ENCODE data around the gene PSMG4. TPM values are rescaled to one million over a fixed set of nuclear protein-coding genes. Genes with fewer than 3 reads are reported as not detected.

The PSMG4 gene
- total and polyA plus RNA-seq, 8 donors, result 10.6 to 40.5 (median 17.4) TPM

GRCh38 chr6:3258201-3258600, 546 bp upstream of the PSMG4 start:
- H3K9me3 ChIP-seq, result no peaks in the 10 kb centered on the region
- H3K36me3 ChIP-seq, result no peaks in the 10 kb centered on the region
- H3K27me3 ChIP-seq, result no peaks in the 10 kb centered on the region
- peak overlapping the region in 2 of 4 donors; percentile 66 to 75 for H3K27ac ChIP-seq
- DNase-seq, result peak in 1 of 6 donors; percentile 28
- FAIRE-seq, result no peak
- ATAC-seq, result no peak
- intact Hi-C loops (cut with DNase I), result no loop called here
- H3K4me3 ChIP-seq, result peak overlapping the region; percentile 92 to 99 (median 98)
- peaks cover 0 to 16% (median 7%) of the 10 kb centered on the region in 3 donors for H3K4me1 ChIP-seq
- WGBS, 2 donors, result 43 to 47% methylated on average over 12 of the region's 12 CpGs
- no peak for TF ChIP-seq CTCF (IDR thresholded peaks at IDR 0.05)

GRCh38 chr6:3259491-3259958, 778 bp downstream of the PSMG4 start:
- FAIRE-seq (no peak), DNase-seq (peak in 4 of 6 donors; percentile 46 to 73 (median 60)), ATAC-seq (peak; percentile 27 to 51 (median 34))
- H3K9me3 ChIP-seq, result no peaks in the 10 kb centered on the region
- peak overlapping the region; percentile 49 to 75 (median 64) for H3K27ac ChIP-seq
- peaks cover 0 to 16% (median 7%) of the 10 kb centered on the region in 3 donors for H3K4me1 ChIP-seq
- no peaks in the 10 kb centered on the region for H3K27me3 ChIP-seq
- TF ChIP-seq CTCF (IDR thresholded peaks at IDR 0.05), result no peak
- intact Hi-C loops (cut with DNase I), result no loop called here
- 0% methylated on average over 21 of the region's 21 CpGs for WGBS, 2 donors
- H3K36me3 ChIP-seq, result peaks cover 0 to 6% (median 5%) of the 10 kb centered on the region in 3 donors
- H3K4me3 ChIP-seq, result peak overlapping the region; percentile 92 to 99 (median 98)

GRCh38 chr6:3260296-3260695, 1.5 kb downstream of the PSMG4 start:
- Histone ChIP-seq H3K9me3 (no peaks in the 10 kb centered on the region), H3K36me3 (peaks cover 0 to 6% (median 5%) of the 10 kb centered on the region in 3 donors), H3K27ac (no peak overlapping the region), H3K27me3 (no peaks in the 10 kb centered on the region), H3K4me1 (peaks cover 0 to 16% (median 7%) of the 10 kb centered on the region in 3 donors), H3K4me3 (peak overlapping the region in 2 of 4 donors; percentile 11 to 99)
- no peak for ATAC-seq
- TF ChIP-seq CTCF (IDR thresholded peaks at IDR 0.05), result no peak
- FAIRE-seq, result no peak
- intact Hi-C loops (cut with DNase I), result no loop called here
- 61 to 67% methylated on average over 14 of the region's 14 CpGs for WGBS, 2 donors
- DNase-seq, result no peak

GRCh38 chr6:3260772-3261517, 2.2 kb downstream of the PSMG4 start:
- no peak for ATAC-seq
- FAIRE-seq, result no peak
- TF ChIP-seq CTCF (IDR thresholded peaks at IDR 0.05), result no peak
- 33 to 45% methylated on average over 17 of the region's 17 CpGs for WGBS, 2 donors
- no peak for DNase-seq
- intact Hi-C loops (cut with DNase I), result no loop called here
- Histone ChIP-seq H3K4me1 (peaks cover 0 to 16% (median 7%) of the 10 kb centered on the region in 3 donors), H3K9me3 (no peaks in the 10 kb centered on the region), H3K36me3 (peaks cover 0 to 6% (median 5%) of the 10 kb centered on the region in 3 donors), H3K27ac (peak overlapping the region in 1 of 4 donors; percentile 3), H3K27me3 (no peaks in the 10 kb centered on the region), H3K4me3 (peak overlapping the region in 2 of 4 donors; percentile 11 to 99)

GRCh38 chr6:3261518-3261820, 2.7 kb downstream of the PSMG4 start:
- no peak for ATAC-seq
- intact Hi-C loops (cut with DNase I), result no loop called here
- peaks cover 0 to 16% (median 7%) of the 10 kb centered on the region in 3 donors for H3K4me1 ChIP-seq
- WGBS, 2 donors, result 36 to 43% methylated on average over 6 of the region's 6 CpGs
- H3K9me3 ChIP-seq, result no peaks in the 10 kb centered on the region
- no peak for FAIRE-seq
- no peak for TF ChIP-seq CTCF (IDR thresholded peaks at IDR 0.05)
- no peaks in the 10 kb centered on the region for H3K27me3 ChIP-seq
- peaks cover 0 to 6% (median 5%) of the 10 kb centered on the region in 3 donors for H3K36me3 ChIP-seq
- no peak overlapping the region for H3K4me3 ChIP-seq
- peak overlapping the region in 1 of 4 donors; percentile 3 for H3K27ac ChIP-seq
- no peak for DNase-seq

All from pancreas (tissue), 10 donors.